A549 (cell line): ENCODE data around the gene ARMH3. TPM values are rescaled to one million over a fixed set of nuclear protein-coding genes. Genes with fewer than 3 reads are reported as not detected.

Experiments used
- ATAC-seq, 2 experiments: fragments of 200-7000 bp in 1 of 2; fragments of >200 bp in 1 of 2; cut with Nextera tagmentation in 1 of 2; cut with Tn5 transposase in 1 of 2; 3 replicates each; pipeline versions ENCODE4 v1.8.0 to v1.9.1; 2018 to 2020; ENCODE audit warnings: mild to moderate bottlenecking in 1 of 2, moderate library complexity in 1 of 2
- CTCF ChIA-PET: fragments of 300-600 bp; sonication (Branson Sonifier 250); formaldehyde crosslinking; extraction: SDS; loops from one replicate; lab custom pipeline; 2021; ENCODE audit warnings: antibody characterized with exemption, inconsistent platforms; lab: Yijun Ruan, JAX
- POLR2A ChIA-PET: fragments of 350-600 bp; formaldehyde crosslinking; extraction: SDS; loops from one replicate; lab custom pipeline; 2021; ENCODE audit warnings: antibody characterized with exemption, inconsistent platforms; lab: Yijun Ruan, JAX
- DNase-seq, 2 experiments: peaks; one replicate each; pipeline versions ENCODE4 v3.0.0 to v3.0.0-alpha.2; 2011 to 2016; ENCODE audit warnings: low read depth in 1 of 2, low spot score in 1 of 2
- FAIRE-seq: peaks from 2 replicates; lab custom pipeline; 2011; peaks lifted over from hg19 to GRCh38; lab: Jason Lieb, UNC
- H3K27ac ChIP-seq, 2 experiments: fragments of >200 bp; sonication (Bioruptor Twin); formaldehyde crosslinking; 3 replicates each; pipeline ENCODE4 v1.5.1; 2016 to 2017
- H3K4me1 ChIP-seq: fragments of >200 bp; sonication (Bioruptor Twin); formaldehyde crosslinking; 3 replicates; pipeline ENCODE4 v1.6.1; 2016
- H3K4me2 ChIP-seq: fragments of >200 bp; sonication (Bioruptor Twin); formaldehyde crosslinking; 3 replicates; pipeline ENCODE4 v1.6.1; 2016
- H3K4me3 ChIP-seq: fragments of >200 bp; sonication (Bioruptor Twin); formaldehyde crosslinking; 3 replicates; pipeline ENCODE4 v1.5.1; 2016
- H3K9me3 ChIP-seq: fragments of >200 bp; sonication (Bioruptor Twin); formaldehyde crosslinking; 3 replicates; pipeline ENCODE4 v1.6.1; 2016
- BCL3 ChIP-seq: fragments of >200 bp; sonication (Bioruptor Twin); formaldehyde crosslinking; IDR thresholded peaks from 3 replicates; pipeline ENCODE4 v1.6.1; 2016
- CHD4 ChIP-seq: fragments of 200-600 bp; sonication (generic); IDR thresholded peaks from 2 replicates; pipeline ENCODE4 v1.6.1; 2016; ENCODE audit warnings: antibody characterized with exemption, mild to moderate bottlenecking, borderline replicate concordance
- CTCF ChIP-seq: fragments of >200 bp; sonication (Bioruptor Twin); formaldehyde crosslinking; IDR thresholded peaks from 3 replicates; pipeline ENCODE4 v1.5.1; 2016
- E2F6 ChIP-seq: IDR thresholded peaks from 2 replicates; pipeline ENCODE4 v1.6.1; 2012; ENCODE audit warnings: low read depth, borderline replicate concordance
- EHMT2 ChIP-seq: fragments of 200-600 bp; sonication (generic); IDR thresholded peaks from 2 replicates; pipeline ENCODE4 v1.6.1; 2016; ENCODE audit warnings: antibody characterized with exemption, low read depth, mild to moderate bottlenecking, moderate library complexity
- EP300 ChIP-seq, 2 experiments: fragments of >200 bp; sonication (Bioruptor Twin); formaldehyde crosslinking; IDR thresholded peaks; 2 replicates in 1 of 2; 3 replicates in 1 of 2; pipeline ENCODE4 v1.6.1; 2016 to 2017
- ESRRA ChIP-seq: fragments of 150-350 bp; IDR thresholded peaks from 2 replicates; pipeline ENCODE4 v1.6.1; 2014; ENCODE audit warnings: mild to moderate bottlenecking, low read length, borderline replicate concordance
- FOSB ChIP-seq: fragments of 250-450 bp; sonication (Bioruptor Pico); IDR thresholded peaks from 2 replicates; pipeline ENCODE4 v1.5.0; 2020; ENCODE audit warnings: mild to moderate bottlenecking, moderate library complexity
- FOSL2 ChIP-seq, 2 experiments: fragments of 450-650 bp in 1 of 2; fragments of >200 bp in 1 of 2; sonication (Bioruptor Twin) in 1 of 2; formaldehyde crosslinking; IDR thresholded peaks; 2 replicates each; pipeline versions ENCODE4 v1.5.0 to v1.6.1; 2016 to 2020; ENCODE audit warnings: mild to moderate bottlenecking in 1 of 2, moderate library complexity in 1 of 2
- GATA3 ChIP-seq: IDR thresholded peaks from 2 replicates; pipeline ENCODE4 v1.6.1; 2012; ENCODE audit warnings: borderline replicate concordance
- HDAC2 ChIP-seq: fragments of 200-600 bp; sonication (generic); IDR thresholded peaks from 2 replicates; pipeline ENCODE4 v1.6.1; 2016
- HES2 ChIP-seq: fragments of >200 bp; sonication (Bioruptor Twin); formaldehyde crosslinking; IDR thresholded peaks from 2 replicates; pipeline ENCODE4 v1.6.1; 2016
- HOXA7 ChIP-seq: fragments of 250-450 bp; sonication (Bioruptor Pico); IDR thresholded peaks from 2 replicates; pipeline ENCODE4 v1.5.0; 2020; ENCODE audit warnings: mild to moderate bottlenecking, moderate library complexity
- HOXB13 ChIP-seq: fragments of 250-450 bp; sonication (Bioruptor Pico); IDR thresholded peaks from 2 replicates; pipeline ENCODE4 v1.5.0; 2020; ENCODE audit warnings: low read depth, mild to moderate bottlenecking, moderate library complexity
- JUNB ChIP-seq: fragments of >200 bp; sonication (Bioruptor Twin); formaldehyde crosslinking; IDR thresholded peaks from 2 replicates; pipeline ENCODE4 v1.6.1; 2016
- KDM1A ChIP-seq: fragments of 200-600 bp; sonication (generic); IDR thresholded peaks from 2 replicates; pipeline ENCODE4 v1.6.1; 2016; ENCODE audit warnings: low read depth, mild to moderate bottlenecking
- MAZ ChIP-seq: fragments of 150-350 bp; IDR thresholded peaks from 2 replicates; pipeline ENCODE4 v1.6.1; 2014; ENCODE audit warnings: antibody characterized with exemption, low read depth, low read length, borderline replicate concordance
- NR3C1 ChIP-seq: fragments of >200 bp; sonication (Bioruptor Twin); formaldehyde crosslinking; IDR thresholded peaks from 3 replicates; pipeline ENCODE4 v1.6.1; 2017
- PBX3 ChIP-seq: IDR thresholded peaks from 2 replicates; pipeline ENCODE4 v1.6.1; 2012
- POLR2A ChIP-seq: IDR thresholded peaks from 2 replicates; pipeline ENCODE4 v1.6.1; 2012; ENCODE audit warnings: mild to moderate bottlenecking, low read length
- POLR2AphosphoS2 ChIP-seq: conservative IDR thresholded peaks from 2 replicates; pipeline ENCODE4 v1.6.1; 2012; ENCODE audit warnings: low read length, improper control_type of control experiment, inconsistent platforms
- RARB ChIP-seq: fragments of 250-450 bp; sonication (Bioruptor Pico); IDR thresholded peaks from 2 replicates; pipeline ENCODE4 v1.8.0; 2021; ENCODE audit warnings: mild to moderate bottlenecking, moderate library complexity
- RFX5 ChIP-seq: fragments of 450-650 bp; IDR thresholded peaks from 2 replicates; pipeline ENCODE4 v1.7.1; 2014; ENCODE audit warnings: antibody characterized with exemption, mild to moderate bottlenecking, moderate library complexity
- USF2 ChIP-seq: fragments of 450-650 bp; IDR thresholded peaks from 2 replicates; pipeline ENCODE4 v1.6.1; 2014; ENCODE audit warnings: antibody characterized with exemption
- ZSCAN20 ChIP-seq: fragments of 250-450 bp; sonication (Bioruptor Pico); IDR thresholded peaks from 2 replicates; pipeline ENCODE4 v1.8.0; 2022; ENCODE audit warnings: mild to moderate bottlenecking, moderate library complexity
- WGBS: methylation state at CpG from one replicate; pipeline ENCODE4 v1.1.6; 2017; ENCODE audit errors: missing lambda C conversion rate; 5-methylcytosine and 5-hydroxymethylcytosine counted together
- polyA plus RNA-seq, 4 experiments: library from polyadenylated mRNA; depleted of rRNA in 3 of 4; stranded (reverse); fragments of >200 nt; fragmentation: RNase III in 1 of 4; extraction: RNeasy Plus Mini Kit Qiagen cat#74134 plus additional on column Dnase treatment in 1 of 4; gene quantifications; 2 replicates in 3 of 4; 3 replicates in 1 of 4; pipeline ENCODE4 v1.2.3, GENCODE V29; 2011 to 2017
- TF ChIP-seq, protein P1 (sequence below): IDR thresholded peaks from 2 replicates; pipeline ENCODE4 v1.6.1; 2012
- TF ChIP-seq, protein P2 (sequence below): fragments of 250-450 bp; sonication (Bioruptor Pico); IDR thresholded peaks from 2 replicates; pipeline ENCODE4 v1.5.0; 2020; ENCODE audit warnings: low read depth, mild to moderate bottlenecking, moderate library complexity

ARMH3 gene
- polyA plus RNA-seq, 2 of the 4 experiments (the other 2 are of a cell fraction): 12.7 to 17.3 TPM

DNA sequence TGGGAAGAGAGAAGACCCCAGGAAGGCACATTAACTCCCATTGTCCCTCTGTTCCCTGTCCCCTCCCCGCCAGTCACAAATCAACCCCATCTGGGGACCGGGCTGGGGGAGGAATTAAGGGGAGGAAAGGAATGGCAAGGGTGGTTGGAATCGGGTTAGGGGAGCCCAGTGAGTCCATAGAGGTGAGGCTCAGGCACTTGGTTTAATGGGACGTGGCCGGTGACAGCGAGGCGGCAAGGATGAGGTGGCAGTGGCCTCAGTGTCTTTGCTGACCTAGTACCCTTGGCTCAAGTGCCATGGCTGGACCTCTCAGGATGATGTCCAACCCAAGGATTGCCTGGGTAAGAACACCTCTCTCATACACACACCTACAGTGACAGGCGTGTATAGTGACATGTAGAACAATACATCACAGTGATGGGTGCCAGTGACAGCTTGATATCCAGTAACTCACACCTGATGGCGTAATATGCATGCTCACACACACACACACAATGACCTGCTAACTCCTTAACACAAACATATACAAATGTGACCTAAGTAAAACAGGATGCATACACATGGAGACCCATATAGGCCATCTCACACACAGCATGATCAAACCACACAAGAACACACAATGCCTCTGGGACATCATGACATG lies 224.7 kb downstream of the ARMH3 start:
- H3K9me3 ChIP-seq: no peaks in the 10 kb centered on the region
- peak overlapping the region; percentile 78 for H3K4me2 ChIP-seq
- POLR2A ChIA-PET: interaction anchor here (0.6 to 1.9 kb wide), 2 partner anchors 13 to 220 kb away, joined by 3 to 9 read pairs; partner anchors contain the start of gene OGA
- FAIRE-seq: no peak
- no peak for TF ChIP-seq USF2
- TF ChIP-seq, protein P1, sequence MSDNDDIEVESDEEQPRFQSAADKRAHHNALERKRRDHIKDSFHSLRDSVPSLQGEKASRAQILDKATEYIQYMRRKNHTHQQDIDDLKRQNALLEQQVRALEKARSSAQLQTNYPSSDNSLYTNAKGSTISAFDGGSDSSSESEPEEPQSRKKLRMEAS: no peak
- H3K4me1 ChIP-seq: peaks cover 18% of the 10 kb centered on the region
- DNase-seq: no peak
- peak overlapping the region; percentile 84 to 94 for H3K27ac ChIP-seq
- no peak for ATAC-seq
- peak overlapping the region; percentile 53 for H3K4me3 ChIP-seq
- CTCF ChIA-PET: interaction anchor here (0.6 to 8.0 kb wide), 4 partner anchors 9 to 228 kb away, joined by 3 to 126 read pairs (median 24); partner anchors contain the start of gene KCNIP2
- WGBS: 82% methylated on average over 9 of the region's 9 CpGs

DNA sequence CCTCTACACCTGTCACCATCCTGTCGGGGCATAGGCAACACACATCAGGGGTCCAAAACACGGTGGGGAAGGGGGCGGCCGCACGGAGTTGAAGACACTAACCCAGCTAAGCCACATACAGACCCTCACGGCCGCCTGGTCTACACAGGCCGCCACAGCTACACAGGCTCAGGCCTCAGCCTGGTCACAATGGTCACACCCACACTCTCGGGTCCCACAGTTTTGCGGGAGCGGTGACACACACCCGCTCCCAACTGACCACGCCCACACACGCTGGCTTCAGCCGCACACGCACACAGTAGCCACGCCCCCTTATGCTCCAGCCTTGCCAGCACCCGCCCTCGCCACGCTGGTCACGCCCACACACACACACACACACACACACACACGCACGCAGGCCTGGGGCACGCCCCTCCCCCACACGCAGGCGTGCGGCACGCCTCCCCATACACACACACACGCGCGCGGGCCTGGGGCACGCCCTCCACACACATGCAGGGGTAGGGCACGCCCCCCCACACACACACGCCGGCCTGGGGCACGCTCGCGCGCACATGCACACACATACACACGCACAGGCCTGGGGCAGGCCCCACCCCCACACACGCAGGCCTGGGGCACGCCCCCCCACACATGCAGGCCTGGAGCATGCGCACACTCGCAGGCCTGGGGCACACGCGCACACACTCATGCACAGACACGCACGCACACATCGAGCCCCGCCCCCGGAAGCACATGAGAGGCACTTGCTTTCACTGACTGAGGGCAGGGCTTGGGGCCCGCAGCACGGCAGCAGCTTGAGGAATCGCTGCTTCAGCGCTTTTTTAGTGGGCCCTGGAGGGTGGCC lies 225.4 kb downstream of the ARMH3 start:
- no peaks in the 10 kb centered on the region for H3K9me3 ChIP-seq
- DNase-seq (peak; percentile 93 to 95), FAIRE-seq (peak; percentile 43), ATAC-seq (peak; percentile 76 to 89)
- POLR2A ChIA-PET: interaction anchor here (0.6 to 1.9 kb wide), 2 partner anchors 12 to 220 kb away, joined by 3 to 9 read pairs; partner anchors contain the start of gene OGA
- CTCF ChIA-PET: interaction anchor here (8.0 kb wide), 1 partner anchor 179 kb away, joined by 126 read pairs; no protein-coding TSS in a partner anchor
- peak overlapping the region; percentile 84 to 94 for H3K27ac ChIP-seq
- H3K4me1 ChIP-seq: peaks cover 18% of the 10 kb centered on the region
- WGBS: 16% methylated on average over 31 of the region's 56 CpGs
- H3K4me3 ChIP-seq: peak overlapping the region; percentile 53
- peak overlapping the region; percentile 78 for H3K4me2 ChIP-seq
- TF ChIP-seq PBX3: no peak
- 0 out of 2 replicates have a peak, but pooled peaks have one; percentile 23 for TF ChIP-seq MAZ
- no peak for TF ChIP-seq POLR2AphosphoS2
- TF ChIP-seq BCL3: 0 out of 3 replicates have a peak, but pooled peaks have one; percentile 23
- no peak for TF ChIP-seq EP300 (IDR thresholded peaks at IDR 0.05)
- TF ChIP-seq CHD4: no peak
- TF ChIP-seq GATA3: peak; percentile 60; the same call in 1 of the 2 replicates
- no peak for TF ChIP-seq JUNB
- TF ChIP-seq, protein P1: peak; percentile 97
- TF ChIP-seq KDM1A: no peak
- no peak for TF ChIP-seq CTCF
- TF ChIP-seq, protein P2, sequence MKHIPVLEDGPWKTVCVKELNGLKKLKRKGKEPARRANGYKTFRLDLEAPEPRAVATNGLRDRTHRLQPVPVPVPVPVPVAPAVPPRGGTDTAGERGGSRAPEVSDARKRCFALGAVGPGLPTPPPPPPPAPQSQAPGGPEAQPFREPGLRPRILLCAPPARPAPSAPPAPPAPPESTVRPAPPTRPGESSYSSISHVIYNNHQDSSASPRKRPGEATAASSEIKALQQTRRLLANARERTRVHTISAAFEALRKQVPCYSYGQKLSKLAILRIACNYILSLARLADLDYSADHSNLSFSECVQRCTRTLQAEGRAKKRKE (CRISPR knock-in tag): no peak
- TF ChIP-seq ZSCAN20 (CRISPR knock-in tag): no peak
- no peak for TF ChIP-seq RFX5
- TF ChIP-seq FOSB (CRISPR knock-in tag): no peak
- TF ChIP-seq RARB (CRISPR knock-in tag): no peak
- no peak for TF ChIP-seq HOXB13 (CRISPR knock-in tag)
- no peak for TF ChIP-seq ESRRA
- TF ChIP-seq POLR2A: peak; percentile 45
- no peak for TF ChIP-seq HDAC2
- no peak for TF ChIP-seq HOXA7 (CRISPR knock-in tag)
- TF ChIP-seq EHMT2: no peak
- no peak for TF ChIP-seq NR3C1
- TF ChIP-seq E2F6: peak; percentile 71
- TF ChIP-seq FOSL2 (IDR thresholded peaks at IDR 0.05): no peak
- TF ChIP-seq FOSL2 (CRISPR knock-in tag; IDR thresholded peaks at IDR 0.05): peak; percentile 9; the same call in 1 of the 2 replicates
- no peak for TF ChIP-seq HES2
